ENCODE results near the gene DHRS7C.

The DHRS7C gene

GRCh38 chr17:9728005-9728404 lies 63.4 kb downstream of the DHRS7C start:
- H3K36me3 ChIP-seq (ENCODE audit: low read length): no peaks in the 10 kb centered on the region
- TF ChIP-seq CTCF (IDR thresholded peaks at IDR 0.05; ENCODE audit: insufficient read depth, low read length, poor library complexity, severe bottlenecking) (no peak), EZH2phosphoT487 (conservative IDR thresholded peaks at IDR 0.05; ENCODE audit: low read length) (no peak)
- no peaks in the 10 kb centered on the region for H3K9me3 ChIP-seq (ENCODE audit: insufficient read depth, low read length)
- H2AFZ ChIP-seq (ENCODE audit: low read depth, low read length, severe bottlenecking): no peak overlapping the region
- no peaks in the 10 kb centered on the region for H3K27me3 ChIP-seq (ENCODE audit: low read length)
- H4K20me1 ChIP-seq (ENCODE audit: low read depth, low read length): no peaks in the 10 kb centered on the region
- H3K27ac ChIP-seq (ENCODE audit: low read depth, low read length): no peak overlapping the region
- no peaks in the 10 kb centered on the region for H3F3A ChIP-seq (ENCODE audit: insufficient read depth)
- H3K4me2 ChIP-seq (ENCODE audit: low read depth, low read length, poor library complexity, severe bottlenecking): no peak overlapping the region
- no peaks in the 10 kb centered on the region for H3K9me2 ChIP-seq (replicated peaks; ENCODE audit: insufficient read depth, low read length)
- no peak overlapping the region for H3K4me3 ChIP-seq (ENCODE audit: insufficient read depth, low read length, poor library complexity, severe bottlenecking)
- no peak overlapping the region for H3K9ac ChIP-seq (ENCODE audit: low read length)
- no peaks in the 10 kb centered on the region for H3K79me2 ChIP-seq (ENCODE audit: insufficient read depth, low read length)

- H3K27ac ChIP-seq (ENCODE audit: low read depth, low read length): no peak overlapping the region
- no peak overlapping the region for H3K4me3 ChIP-seq (ENCODE audit: insufficient read depth, low read length, poor library complexity, severe bottlenecking)
- no peaks in the 10 kb centered on the region for H3K36me3 ChIP-seq (ENCODE audit: low read length)
- H4K20me1 ChIP-seq (ENCODE audit: low read depth, low read length): no peaks in the 10 kb centered on the region
- no peak overlapping the region for H2AFZ ChIP-seq (ENCODE audit: low read depth, low read length, severe bottlenecking)
- H3K79me2 ChIP-seq (ENCODE audit: insufficient read depth, low read length): no peaks in the 10 kb centered on the region
- TF ChIP-seq EZH2phosphoT487 (conservative IDR thresholded peaks at IDR 0.05; ENCODE audit: low read length) (no peak), CTCF (IDR thresholded peaks at IDR 0.05; ENCODE audit: insufficient read depth, low read length, poor library complexity, severe bottlenecking) (no peak)
- no peaks in the 10 kb centered on the region for H3K9me2 ChIP-seq (replicated peaks; ENCODE audit: insufficient read depth, low read length)
- no peak overlapping the region for H3K4me2 ChIP-seq (ENCODE audit: low read depth, low read length, poor library complexity, severe bottlenecking)
- H3F3A ChIP-seq (ENCODE audit: insufficient read depth): no peaks in the 10 kb centered on the region
- no peaks in the 10 kb centered on the region for H3K27me3 ChIP-seq (ENCODE audit: low read length)
- no peak overlapping the region for H3K9ac ChIP-seq (ENCODE audit: low read length)
- H3K9me3 ChIP-seq (ENCODE audit: insufficient read depth, low read length): no peaks in the 10 kb centered on the region
These were observed 65.1 kb downstream of the DHRS7C start for GRCh38 chr17:9726291-9726690.

- no peaks in the 10 kb centered on the region for H4K20me1 ChIP-seq (ENCODE audit: low read depth, low read length)
- no peaks in the 10 kb centered on the region for H3K9me2 ChIP-seq (replicated peaks; ENCODE audit: insufficient read depth, low read length)
- H3K79me2 ChIP-seq (ENCODE audit: insufficient read depth, low read length): no peaks in the 10 kb centered on the region
- no peak overlapping the region for H3K9ac ChIP-seq (ENCODE audit: low read length)
- no peaks in the 10 kb centered on the region for H3K27me3 ChIP-seq (ENCODE audit: low read length)
- TF ChIP-seq EZH2phosphoT487 (conservative IDR thresholded peaks at IDR 0.05; ENCODE audit: low read length) (no peak), CTCF (IDR thresholded peaks at IDR 0.05; ENCODE audit: insufficient read depth, low read length, poor library complexity, severe bottlenecking) (no peak)
- no peak overlapping the region for H2AFZ ChIP-seq (ENCODE audit: low read depth, low read length, severe bottlenecking)
- H3K9me3 ChIP-seq (ENCODE audit: insufficient read depth, low read length): no peaks in the 10 kb centered on the region
- no peaks in the 10 kb centered on the region for H3K36me3 ChIP-seq (ENCODE audit: low read length)
- no peaks in the 10 kb centered on the region for H3F3A ChIP-seq (ENCODE audit: insufficient read depth)
- H3K4me2 ChIP-seq (ENCODE audit: low read depth, low read length, poor library complexity, severe bottlenecking): no peak overlapping the region
- no peak overlapping the region for H3K27ac ChIP-seq (ENCODE audit: low read depth, low read length)
- H3K4me3 ChIP-seq (ENCODE audit: insufficient read depth, low read length, poor library complexity, severe bottlenecking): no peak overlapping the region
These were observed 65.8 kb downstream of the DHRS7C start for GRCh38 chr17:9725575-9725974.

Data from SU-DHL-6 (cell line).